Duodenal mucosa (tissue), 2 donors: ENCODE data around the gene SMC4.

ENCODE experiments used
- H3K27ac ChIP-seq: one replicate; pipeline ENCODE4 v1.7.0; 2013; ENCODE audit warnings: low read depth, low read length
- H3K27me3 ChIP-seq, 2 donors: one replicate each; pipeline ENCODE4 v1.7.0; 2013; ENCODE audit warnings: low read length in 2 of 2, control low read depth in 1 of 2; ENCODE audit not compliant: insufficient read depth in 2 of 2, control insufficient read depth in 1 of 2
- H3K36me3 ChIP-seq, 2 donors: one replicate each; pipeline ENCODE4 v1.7.0; 2013; ENCODE audit warnings: low read length in 2 of 2, control low read depth in 1 of 2; ENCODE audit not compliant: insufficient read depth in 2 of 2, control insufficient read depth in 1 of 2
- H3K4me1 ChIP-seq, 2 donors: one replicate each; pipeline ENCODE4 v1.7.0; 2013; ENCODE audit warnings: low read length in 2 of 2, control low read depth in 1 of 2; ENCODE audit not compliant: insufficient read depth in 2 of 2, control insufficient read depth in 1 of 2
- H3K4me3 ChIP-seq, 2 donors: one replicate each; pipeline ENCODE4 v1.7.0; 2013; ENCODE audit warnings: low read length in 2 of 2, low read depth in 1 of 2
- H3K9ac ChIP-seq, 2 donors: one replicate each; pipeline ENCODE4 v1.7.0; 2013; ENCODE audit warnings: low read length in 2 of 2, low read depth in 1 of 2
- H3K9me3 ChIP-seq, 2 donors: one replicate each; pipeline ENCODE4 v1.7.0; 2013; ENCODE audit warnings: low read length in 2 of 2, control low read depth in 1 of 2; ENCODE audit not compliant: control insufficient read depth in 1 of 2

SMC4 gene

GRCh38 chr3:160473221-160473620 lies 73.8 kb downstream of the SMC4 start:
- Histone ChIP-seq H3K9ac (no peak overlapping the region), H3K27ac (no peak overlapping the region), H3K27me3 (no peaks in the 10 kb centered on the region), H3K36me3 (no peaks in the 10 kb centered on the region), H3K4me3 (no peak overlapping the region), H3K9me3 (peaks cover 4 to 9% of the 10 kb centered on the region in 2 donors), H3K4me1 (no peaks in the 10 kb centered on the region)

GRCh38 chr3:160473978-160474377 lies 74.5 kb downstream of the SMC4 start:
- H3K4me3 ChIP-seq, result no peak overlapping the region
- H3K27ac ChIP-seq, result no peak overlapping the region
- no peak overlapping the region for H3K9ac ChIP-seq
- H3K4me1 ChIP-seq, result no peaks in the 10 kb centered on the region
- H3K9me3 ChIP-seq, result peaks cover 4 to 9% of the 10 kb centered on the region in 2 donors
- no peaks in the 10 kb centered on the region for H3K36me3 ChIP-seq
- no peaks in the 10 kb centered on the region for H3K27me3 ChIP-seq

- no peaks in the 10 kb centered on the region for H3K36me3 ChIP-seq
- no peak overlapping the region for H3K9ac ChIP-seq
- H3K4me1 ChIP-seq, result no peaks in the 10 kb centered on the region
- no peaks in the 10 kb centered on the region for H3K27me3 ChIP-seq
- H3K9me3 ChIP-seq, result peaks cover 4 to 9% of the 10 kb centered on the region in 2 donors
- no peak overlapping the region for H3K4me3 ChIP-seq
- H3K27ac ChIP-seq, result no peak overlapping the region
Observed at GRCh38 chr3:160474416-160474838, 75.0 kb downstream of the SMC4 start.

- no peaks in the 10 kb centered on the region for H3K4me1 ChIP-seq
- H3K27me3 ChIP-seq, result no peaks in the 10 kb centered on the region
- no peaks in the 10 kb centered on the region for H3K36me3 ChIP-seq
- no peak overlapping the region for H3K9ac ChIP-seq
- peaks cover 4 to 9% of the 10 kb centered on the region in 2 donors for H3K9me3 ChIP-seq
- no peak overlapping the region for H3K4me3 ChIP-seq
- H3K27ac ChIP-seq, result no peak overlapping the region
Observed at GRCh38 chr3:160475153-160475552, 75.7 kb downstream of the SMC4 start.

GRCh38 chr3:160475884-160476283 lies 76.4 kb downstream of the SMC4 start:
- no peaks in the 10 kb centered on the region for H3K4me1 ChIP-seq
- H3K36me3 ChIP-seq, result no peaks in the 10 kb centered on the region
- H3K27ac ChIP-seq, result no peak overlapping the region
- H3K9me3 ChIP-seq, result peaks cover 0 to 3% of the 10 kb centered on the region in 2 donors
- no peaks in the 10 kb centered on the region for H3K27me3 ChIP-seq
- H3K4me3 ChIP-seq, result no peak overlapping the region
- no peak overlapping the region for H3K9ac ChIP-seq

- no peaks in the 10 kb centered on the region for H3K36me3 ChIP-seq
- no peak overlapping the region for H3K4me3 ChIP-seq
- no peak overlapping the region for H3K9ac ChIP-seq
- H3K27ac ChIP-seq, result no peak overlapping the region
- H3K27me3 ChIP-seq, result no peaks in the 10 kb centered on the region
- H3K9me3 ChIP-seq, result no peaks in the 10 kb centered on the region
- no peaks in the 10 kb centered on the region for H3K4me1 ChIP-seq
Observed at GRCh38 chr3:160477750-160478149, 78.3 kb downstream of the SMC4 start.

- Histone ChIP-seq H3K9ac (no peak overlapping the region), H3K27me3 (no peaks in the 10 kb centered on the region), H3K4me3 (no peak overlapping the region), H3K9me3 (no peaks in the 10 kb centered on the region), H3K4me1 (no peaks in the 10 kb centered on the region), H3K27ac (no peak overlapping the region), H3K36me3 (no peaks in the 10 kb centered on the region)
Observed at GRCh38 chr3:160478338-160478737, 78.9 kb downstream of the SMC4 start.

GRCh38 chr3:160479376-160479775 lies 79.9 kb downstream of the SMC4 start:
- Histone ChIP-seq H3K9me3 (no peaks in the 10 kb centered on the region), H3K4me3 (no peak overlapping the region), H3K36me3 (no peaks in the 10 kb centered on the region), H3K27me3 (no peaks in the 10 kb centered on the region), H3K4me1 (no peaks in the 10 kb centered on the region), H3K9ac (no peak overlapping the region), H3K27ac (no peak overlapping the region)

- Histone ChIP-seq H3K9ac (no peak overlapping the region), H3K4me3 (no peak overlapping the region), H3K27me3 (no peaks in the 10 kb centered on the region), H3K4me1 (peaks cover 0 to 2% of the 10 kb centered on the region in 2 donors), H3K9me3 (no peaks in the 10 kb centered on the region), H3K36me3 (no peaks in the 10 kb centered on the region), H3K27ac (no peak overlapping the region)
Observed at GRCh38 chr3:160480931-160481330, 81.5 kb downstream of the SMC4 start.

- H3K27ac ChIP-seq, result no peak overlapping the region
- H3K4me3 ChIP-seq, result no peak overlapping the region
- H3K4me1 ChIP-seq, result peaks cover 0 to 4% of the 10 kb centered on the region in 2 donors
- no peak overlapping the region for H3K9ac ChIP-seq
- no peaks in the 10 kb centered on the region for H3K36me3 ChIP-seq
- H3K9me3 ChIP-seq, result no peaks in the 10 kb centered on the region
- H3K27me3 ChIP-seq, result no peaks in the 10 kb centered on the region
Observed at GRCh38 chr3:160481856-160482255, 82.4 kb downstream of the SMC4 start.

GRCh38 chr3:160482796-160483195 lies 83.3 kb downstream of the SMC4 start:
- no peak overlapping the region for H3K4me3 ChIP-seq
- no peaks in the 10 kb centered on the region for H3K9me3 ChIP-seq
- no peak overlapping the region for H3K27ac ChIP-seq
- no peaks in the 10 kb centered on the region for H3K36me3 ChIP-seq
- peaks cover 0 to 4% of the 10 kb centered on the region in 2 donors for H3K4me1 ChIP-seq
- H3K9ac ChIP-seq, result no peak overlapping the region
- H3K27me3 ChIP-seq, result no peaks in the 10 kb centered on the region
